ENCODE measurements around the gene SEMA4D.

SEMA4D gene

GRCh38 chr9:89453452-89453851 is 44.5 kb downstream of the SEMA4D start:
- DNase-seq (ENCODE audit: low read depth), result no peak
- no peak for TF ChIP-seq CTCF (IDR thresholded peaks at IDR 0.05; ENCODE audit: low read length, missing control alignments)
- no peak overlapping the region for H3K4me3 ChIP-seq (replicated peaks; ENCODE audit: low read depth, low read length)

GRCh38 chr9:89452561-89452960 is 45.4 kb downstream of the SEMA4D start:
- no peak for TF ChIP-seq CTCF (IDR thresholded peaks at IDR 0.05; ENCODE audit: low read length, missing control alignments)
- DNase-seq (ENCODE audit: low read depth), result no peak
- no peak overlapping the region for H3K4me3 ChIP-seq (replicated peaks; ENCODE audit: low read depth, low read length)

- no peak for DNase-seq (ENCODE audit: low read depth)
- no peak for TF ChIP-seq CTCF (IDR thresholded peaks at IDR 0.05; ENCODE audit: low read length, missing control alignments)
- H3K4me3 ChIP-seq (replicated peaks; ENCODE audit: low read depth, low read length), result no peak overlapping the region
These were observed 47.7 kb downstream of the SEMA4D start for GRCh38 chr9:89450213-89450612.

GRCh38 chr9:89449261-89449671 is 48.6 kb downstream of the SEMA4D start:
- no peak for DNase-seq (ENCODE audit: low read depth)
- H3K4me3 ChIP-seq (replicated peaks; ENCODE audit: low read depth, low read length), result no peak overlapping the region
- TF ChIP-seq CTCF (IDR thresholded peaks at IDR 0.05; ENCODE audit: low read length, missing control alignments), result no peak

- TF ChIP-seq CTCF (IDR thresholded peaks at IDR 0.05; ENCODE audit: low read length, missing control alignments), result no peak
- no peak overlapping the region for H3K4me3 ChIP-seq (replicated peaks; ENCODE audit: low read depth, low read length)
- no peak for DNase-seq (ENCODE audit: low read depth)
These were observed 49.1 kb downstream of the SEMA4D start for GRCh38 chr9:89448821-89449220.

- TF ChIP-seq CTCF (IDR thresholded peaks at IDR 0.05; ENCODE audit: low read length, missing control alignments), result no peak
These were observed 49.5 kb downstream of the SEMA4D start for GRCh38 chr9:89448381-89448780.

GRCh38 chr9:89447416-89447815 is 50.5 kb downstream of the SEMA4D start:
- no peak overlapping the region for H3K4me3 ChIP-seq (replicated peaks; ENCODE audit: low read depth, low read length)
- no peak for TF ChIP-seq CTCF (IDR thresholded peaks at IDR 0.05; ENCODE audit: low read length, missing control alignments)
- DNase-seq (ENCODE audit: low read depth), result no peak

More at GRCh38 chr9:89448381-89448780, 49.5 kb downstream of the SEMA4D start:
- no peak for DNase-seq (ENCODE audit: low read depth)
- no peak overlapping the region for H3K4me3 ChIP-seq (replicated peaks; ENCODE audit: low read depth, low read length)

Measured in fibroblast of pulmonary artery (primary cell).